GF-D8 (cell line): ENCODE measurements around the gene MACF1.

Experiments used
- DNase-seq: peaks from one replicate; lab custom pipeline; 2025; lab: John Stamatoyannopoulos, UW

Gene MACF1

DNA sequence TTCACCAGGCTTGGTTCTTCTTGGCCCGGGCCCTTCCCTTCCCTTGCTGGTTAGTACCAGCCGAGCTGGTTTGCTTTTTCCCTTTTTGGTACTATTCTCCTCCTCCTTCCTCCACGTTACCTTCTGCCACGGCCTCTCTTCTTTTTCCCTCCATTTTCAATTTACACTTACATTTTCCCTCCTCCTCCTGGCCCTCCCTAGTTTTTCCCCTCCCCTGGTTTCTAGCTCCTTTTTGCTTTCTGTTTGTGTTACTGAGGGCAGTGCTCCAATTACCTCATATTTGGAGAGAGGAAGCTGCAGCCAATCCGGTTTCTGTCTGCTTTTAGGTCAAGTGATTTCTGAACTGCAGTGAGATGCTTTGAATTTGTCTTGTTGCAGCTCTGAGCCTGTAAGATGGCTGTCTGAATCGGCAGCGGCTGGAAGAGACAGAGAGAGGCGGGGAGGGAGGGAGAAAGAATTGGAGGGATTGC is 63.7 kb downstream of the MACF1 start:
- DNase-seq: no peak

DNA sequence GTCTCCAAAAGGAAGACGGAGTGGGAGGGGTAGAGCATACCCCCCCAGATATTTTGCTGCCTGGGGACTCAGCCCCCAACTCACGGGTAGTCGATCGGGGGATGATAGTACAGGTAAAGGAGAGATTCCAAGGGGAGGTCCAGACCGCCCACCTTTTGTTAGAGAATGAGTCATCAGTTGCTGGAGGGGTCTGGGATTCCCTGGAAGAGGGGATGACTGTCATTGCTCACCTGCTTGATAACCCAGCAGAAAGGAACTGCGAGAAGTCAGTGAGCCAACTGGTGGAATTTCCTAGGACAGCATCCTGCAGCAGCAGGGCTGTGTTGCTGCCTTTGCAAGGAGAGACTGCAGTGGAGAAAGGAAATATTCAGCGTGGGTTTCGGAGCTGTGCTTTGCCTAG is 64.4 kb downstream of the MACF1 start:
- DNase-seq: no peak

DNA sequence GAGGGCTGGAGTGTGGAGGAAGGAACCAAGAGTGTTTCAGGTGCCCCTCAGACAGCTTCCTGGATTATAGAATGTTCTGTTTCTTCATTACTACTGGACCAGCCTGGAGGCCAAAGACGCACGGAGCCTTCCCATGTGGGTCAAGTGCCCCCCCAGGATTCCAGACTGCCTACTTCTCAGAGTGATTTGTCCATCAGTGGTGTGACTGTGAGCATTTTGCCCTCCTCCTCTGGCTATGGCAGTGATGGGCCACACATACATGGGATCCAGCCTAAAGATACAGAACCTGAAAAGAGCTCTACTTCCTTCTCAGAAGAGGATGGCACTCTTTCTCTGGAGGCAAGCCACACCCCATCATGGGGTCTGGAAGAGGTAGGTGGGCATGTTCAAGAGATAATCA is 64.9 kb downstream of the MACF1 start:
- DNase-seq: no peak

DNA sequence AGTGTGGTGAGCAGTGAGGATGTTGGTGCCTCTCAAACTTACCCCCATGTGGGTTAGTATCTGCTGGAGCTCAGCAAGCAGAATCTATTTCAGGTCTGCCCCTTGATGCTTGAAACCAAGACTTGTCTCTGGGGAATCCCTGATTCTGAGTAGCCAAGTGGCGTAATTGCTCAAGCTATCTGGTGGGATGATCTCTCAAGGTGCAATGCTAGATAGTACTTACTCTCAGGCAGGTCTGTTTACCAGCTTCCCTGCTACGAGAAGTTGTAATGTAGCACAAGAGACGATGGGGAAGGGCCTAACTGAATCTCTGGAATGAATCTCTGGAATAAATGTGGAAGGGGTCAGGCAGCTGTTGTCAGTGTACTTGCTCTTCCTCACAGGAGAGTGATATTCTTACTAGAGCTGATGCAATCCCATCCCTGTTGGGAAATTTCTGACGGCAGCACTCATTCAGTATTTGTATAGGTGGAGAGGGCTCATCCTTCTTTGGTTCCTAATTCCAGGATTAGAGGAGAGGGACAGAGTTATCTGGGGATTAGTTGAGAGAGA is 65.4 kb downstream of the MACF1 start:
- DNase-seq: peak; percentile 23

DNA sequence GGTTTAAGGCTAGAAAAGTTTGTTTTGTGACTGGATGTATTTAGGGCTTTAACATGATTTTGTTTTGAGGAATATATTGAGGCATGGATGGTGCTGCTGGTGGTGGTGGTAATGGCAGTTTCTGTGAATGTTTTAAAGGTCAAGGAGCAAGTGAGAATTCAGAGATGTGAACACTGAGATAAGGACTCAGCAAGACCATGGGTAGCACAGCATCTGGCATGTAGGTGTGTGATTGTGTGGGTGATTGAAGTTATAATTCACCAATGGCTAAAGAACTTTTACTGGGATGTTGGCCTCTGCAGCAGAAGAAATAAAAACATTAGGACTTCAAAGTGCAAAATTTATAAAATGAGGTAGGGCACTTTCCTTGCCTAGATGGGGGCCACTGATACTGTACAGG is 65.9 kb downstream of the MACF1 start:
- DNase-seq: no peak

DNA sequence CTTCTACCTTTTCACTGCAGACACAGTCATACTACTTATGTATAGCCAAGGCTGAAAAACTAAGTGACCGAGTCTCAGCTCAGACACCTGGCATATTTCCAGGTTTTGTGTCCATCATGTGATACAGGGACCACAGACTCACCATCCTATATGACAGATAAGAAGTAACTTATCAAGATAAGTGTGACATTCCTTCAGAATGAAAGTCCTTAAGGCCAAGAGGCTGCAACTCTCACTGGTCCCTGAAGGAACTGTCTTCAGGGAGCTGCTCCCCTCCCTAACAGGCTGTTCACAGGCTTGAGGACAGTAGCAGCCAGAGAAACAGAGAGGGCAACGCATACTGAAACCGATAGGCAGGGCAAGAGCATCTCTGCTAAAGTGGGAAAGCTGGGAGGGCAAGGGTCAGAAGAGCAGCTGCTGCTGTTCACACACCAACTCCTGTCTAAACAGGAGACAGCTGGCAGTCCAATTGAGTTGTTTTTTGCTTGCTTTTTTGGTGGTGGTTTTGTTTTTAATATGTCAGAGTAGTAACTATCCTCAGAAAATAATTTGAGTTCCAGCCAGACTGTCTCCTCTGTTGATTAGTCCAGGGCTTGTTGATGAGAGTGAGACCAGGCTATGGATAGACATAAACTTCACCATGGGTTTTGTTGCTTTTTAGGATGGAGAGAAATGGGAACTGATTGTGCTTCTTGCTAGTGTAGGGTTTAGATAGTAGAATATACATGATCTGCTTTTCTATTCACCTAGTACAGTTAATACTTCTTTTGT is 67.7 kb downstream of the MACF1 start:
- no peak for DNase-seq

DNA sequence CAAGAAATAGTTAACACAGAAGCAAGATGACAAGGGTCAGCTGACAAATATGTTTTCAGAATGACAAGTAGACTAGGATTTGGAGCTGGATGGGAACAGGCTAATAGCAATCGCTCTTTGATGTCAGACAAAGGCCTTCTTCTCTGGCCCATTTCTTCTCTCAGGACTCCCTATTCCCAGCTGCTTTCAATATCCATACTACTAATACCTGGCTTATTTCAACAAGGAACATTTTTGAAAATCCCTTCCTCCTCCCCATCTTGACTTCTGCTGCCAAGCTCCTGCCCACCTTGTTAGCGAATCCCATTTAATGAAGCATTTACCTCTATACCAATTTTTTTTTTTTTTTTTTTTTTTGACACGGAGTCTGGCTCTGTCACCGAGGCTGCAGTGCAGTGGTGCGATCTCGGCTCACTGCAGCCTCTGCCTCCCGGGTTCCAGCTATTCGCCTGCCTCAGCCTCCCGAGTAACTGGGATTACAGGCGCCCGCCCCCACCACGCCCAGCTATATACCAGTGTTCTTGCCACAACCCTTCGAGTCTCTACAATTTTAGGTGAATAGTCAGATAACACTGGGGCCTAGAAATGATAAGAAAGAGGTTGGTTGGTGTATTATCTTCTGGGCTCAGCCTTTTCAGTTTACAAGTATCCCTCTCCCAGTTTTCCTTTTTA is 68.4 kb downstream of the MACF1 start:
- DNase-seq: no peak

DNA sequence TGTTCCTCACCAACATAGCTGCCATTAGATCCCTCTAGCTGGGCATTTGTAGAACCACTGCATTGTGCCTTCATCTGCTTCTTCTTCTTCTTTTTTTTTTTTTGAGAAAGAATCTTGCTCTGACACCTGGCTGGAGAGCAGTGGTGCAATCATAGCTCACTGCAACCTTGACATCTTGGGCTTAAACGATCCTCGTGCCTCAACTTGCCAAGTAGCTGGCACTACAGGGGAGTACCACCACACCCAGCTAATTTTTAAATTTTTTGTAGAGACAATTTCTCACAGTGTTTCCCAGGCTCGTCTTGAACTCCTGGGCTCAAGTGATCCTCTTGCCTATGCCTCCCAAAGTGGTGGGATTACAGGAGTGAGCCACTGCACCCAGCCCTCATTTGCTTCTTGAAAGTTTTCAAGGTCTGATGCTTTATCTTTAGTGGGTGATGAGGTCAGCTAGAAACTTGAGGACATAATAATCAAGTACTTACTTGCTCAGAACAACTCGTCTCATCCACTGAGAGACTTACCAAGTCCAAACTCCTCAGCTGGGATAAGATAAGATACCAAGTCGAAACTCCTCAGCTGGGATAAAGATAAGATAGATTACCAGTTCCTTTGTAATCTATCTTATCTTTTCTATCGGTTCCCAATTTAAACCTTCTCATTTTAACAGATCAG is 71.5 kb downstream of the MACF1 start:
- DNase-seq: no peak

DNA sequence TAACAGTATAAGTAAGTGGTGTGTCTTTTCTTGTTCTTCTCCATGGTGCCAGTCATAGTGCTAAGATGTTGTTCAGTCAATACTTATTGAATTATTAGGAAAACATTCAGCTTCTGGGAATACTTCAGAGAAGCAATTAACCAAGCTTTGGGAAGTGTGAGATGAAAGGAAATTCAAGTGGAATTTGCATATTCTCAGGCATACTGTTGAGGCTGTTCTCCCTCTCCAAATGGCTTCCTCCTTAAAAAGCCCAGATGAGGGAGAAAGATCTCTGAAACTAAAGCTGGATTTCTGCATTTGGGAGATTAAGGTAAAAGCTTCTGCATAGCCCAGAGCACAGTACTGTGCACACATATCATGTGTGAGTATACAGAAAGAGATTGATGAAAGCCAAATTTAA is 73.4 kb downstream of the MACF1 start:
- no peak for DNase-seq

DNA sequence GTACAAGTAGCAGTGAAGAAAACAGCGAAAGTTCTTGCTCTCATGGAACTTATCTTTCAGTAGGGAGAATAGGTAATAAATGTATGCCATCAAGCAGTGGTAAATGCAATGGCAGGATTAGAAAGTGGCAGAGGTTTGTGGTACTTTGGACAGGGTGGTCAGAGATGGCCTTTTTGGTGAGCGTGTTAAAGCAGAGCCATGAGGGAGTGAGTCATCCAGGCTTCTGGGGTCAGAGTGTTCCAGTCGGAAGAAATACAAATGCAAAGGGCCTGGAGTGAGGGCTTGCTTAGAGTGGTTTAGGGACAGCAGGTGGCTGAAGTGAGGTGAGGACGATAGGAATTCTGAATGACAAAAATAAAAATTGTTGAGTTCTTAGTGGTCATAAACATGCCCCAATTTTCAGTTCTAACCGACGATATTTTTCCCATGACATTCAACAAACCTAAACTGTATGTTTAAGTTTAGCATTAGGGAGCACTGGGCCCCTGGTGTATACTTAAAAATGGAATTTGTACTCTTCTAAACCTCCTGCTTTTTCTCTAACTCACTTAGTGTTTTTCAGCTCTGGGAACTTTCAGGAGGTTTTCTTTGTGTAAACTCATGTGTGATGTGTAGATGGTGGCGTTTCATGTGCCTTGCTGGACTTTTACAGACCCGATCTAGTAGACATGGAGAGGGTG is 78.2 kb downstream of the MACF1 start:
- DNase-seq: no peak

DNA sequence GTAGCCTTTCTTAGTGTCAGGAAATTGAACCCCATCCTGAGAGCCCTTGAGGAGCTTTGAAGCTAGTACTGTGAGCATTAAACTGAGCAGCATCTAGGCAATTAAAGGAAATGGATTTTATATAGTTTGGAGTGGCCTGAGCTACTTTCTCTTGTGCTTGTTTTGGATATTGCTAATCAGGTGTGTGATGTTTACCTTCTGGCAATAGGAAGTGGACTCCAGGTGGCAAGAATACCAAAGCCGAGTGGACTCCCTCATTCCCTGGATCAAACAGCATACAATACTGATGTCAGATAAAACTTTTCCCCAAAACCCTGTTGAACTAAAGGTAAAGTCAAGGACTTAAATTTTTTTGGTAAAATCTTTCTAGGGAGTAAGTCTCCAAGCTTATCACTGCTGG is 79.4 kb downstream of the MACF1 start:
- no peak for DNase-seq

DNA sequence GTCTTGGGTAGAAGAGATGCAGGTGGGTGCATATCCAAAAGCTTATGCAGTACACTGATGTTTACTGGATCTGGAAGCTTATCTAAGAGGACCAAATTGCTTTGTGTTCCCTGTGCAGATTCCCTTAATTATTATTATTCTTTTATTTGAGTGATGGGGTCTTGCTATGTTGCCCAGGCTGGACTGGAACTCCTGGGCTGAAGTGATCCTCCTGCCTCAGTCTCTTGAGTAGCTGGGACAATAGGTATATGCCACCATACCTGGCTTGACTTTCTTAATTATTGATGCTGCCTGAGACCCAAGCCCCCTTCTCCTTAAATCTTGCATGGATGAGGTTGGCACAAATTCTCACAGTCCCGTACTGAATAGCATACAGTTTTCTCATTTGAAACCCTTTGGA is 83.0 kb downstream of the MACF1 start:
- DNase-seq: no peak

DNA sequence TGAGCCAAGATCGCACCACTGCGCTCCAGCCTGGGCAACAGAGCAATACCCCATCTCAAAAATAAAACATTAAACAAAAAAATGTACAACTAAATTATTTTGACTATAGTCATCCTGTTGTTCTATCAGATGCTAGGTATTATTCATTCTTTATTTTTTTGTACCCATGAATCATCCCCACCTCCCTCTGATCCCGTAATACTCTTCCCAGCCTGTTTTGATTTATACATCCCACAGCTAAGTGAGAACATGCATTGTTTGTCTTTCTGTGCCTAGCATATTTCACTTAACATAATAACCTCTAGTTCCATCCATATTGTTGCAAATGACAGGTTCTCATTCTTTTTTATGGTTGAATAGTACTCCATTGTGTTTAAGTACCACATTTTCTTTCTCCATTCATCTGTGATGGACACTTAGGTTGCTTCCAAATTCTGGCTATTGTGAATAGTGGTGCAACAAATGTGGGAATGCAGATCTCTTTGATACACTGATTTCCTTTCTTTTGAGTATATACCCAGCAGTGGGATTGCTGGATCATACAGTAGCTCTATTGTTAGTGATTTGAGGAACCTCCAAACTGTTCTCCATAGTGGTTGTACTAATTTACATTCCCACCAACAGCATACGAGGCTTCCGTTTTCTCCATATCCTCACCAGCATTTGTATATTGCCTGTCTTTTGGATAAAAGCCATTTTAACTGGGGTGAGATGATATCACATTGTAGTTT is 84.4 kb downstream of the MACF1 start:
- no peak for DNase-seq

DNA sequence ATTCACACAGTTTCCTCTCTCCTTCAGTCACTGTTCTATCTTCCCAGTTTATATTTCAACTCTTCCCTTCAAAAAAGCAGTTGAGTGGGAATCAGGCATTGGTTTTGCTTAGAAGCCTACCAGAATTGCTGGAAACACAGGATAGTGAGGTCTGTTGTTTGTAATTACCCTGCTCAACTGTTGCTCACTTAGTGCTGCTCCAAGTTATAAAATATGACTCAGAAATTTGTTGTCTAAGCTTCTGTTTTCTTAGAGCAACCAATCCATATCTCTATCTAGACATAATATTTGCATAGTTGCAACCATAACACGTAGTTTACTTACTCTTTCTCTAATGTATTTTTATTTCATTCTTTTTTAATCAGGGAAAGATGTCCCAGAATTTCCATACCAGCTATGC is 87.9 kb downstream of the MACF1 start:
- no peak for DNase-seq

DNA sequence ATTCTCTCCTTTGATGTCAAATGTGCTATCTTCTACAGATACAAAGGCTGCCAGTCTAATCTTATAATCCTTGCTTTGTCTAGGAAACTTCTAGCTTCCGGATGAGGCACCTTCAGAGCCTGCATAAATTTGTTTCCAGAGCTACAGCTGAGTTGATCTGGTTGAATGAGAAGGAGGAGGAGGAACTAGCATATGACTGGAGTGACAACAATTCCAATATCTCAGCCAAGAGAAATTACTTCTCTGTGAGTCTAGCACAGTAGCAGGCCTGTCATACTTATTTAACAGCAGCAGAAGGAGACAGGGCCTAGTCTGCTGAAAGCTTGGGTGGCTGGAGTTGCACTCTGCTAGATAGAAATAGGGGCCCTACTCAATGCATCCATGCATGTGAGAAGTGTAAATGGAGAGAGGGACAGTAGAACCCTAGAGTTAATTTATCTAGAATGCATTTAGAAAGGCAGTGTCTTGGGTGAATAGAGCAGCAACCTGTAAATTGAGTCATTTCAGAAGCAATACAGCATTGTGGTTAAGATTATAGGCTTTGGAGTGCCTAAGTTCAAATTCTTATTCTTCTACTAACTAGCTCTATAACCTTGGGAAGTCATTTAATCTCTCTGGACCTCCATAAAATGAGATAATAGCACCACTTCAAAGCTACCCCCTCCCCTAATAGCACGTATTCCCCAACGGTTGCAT is 89.0 kb downstream of the MACF1 start:
- DNase-seq: no peak

DNA sequence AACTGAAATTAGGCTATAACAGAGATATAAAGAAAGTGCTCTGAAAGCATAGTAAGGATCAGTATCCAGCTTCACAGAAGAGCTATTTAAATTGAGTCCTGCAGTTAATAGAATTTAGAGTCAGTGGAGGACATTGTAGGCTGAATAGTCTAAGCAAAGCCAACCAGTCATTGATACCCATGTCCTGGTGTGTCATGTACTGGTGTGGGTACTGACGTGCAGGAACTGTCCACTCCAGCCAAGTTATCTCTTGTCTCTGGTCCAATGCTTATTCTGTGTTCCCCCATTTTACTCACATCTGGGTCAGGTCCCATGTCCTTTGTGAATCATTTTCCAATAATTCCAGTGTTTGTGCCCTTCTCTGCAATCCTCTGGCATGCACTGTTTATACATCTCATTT is 90.0 kb downstream of the MACF1 start:
- DNase-seq: no peak

DNA sequence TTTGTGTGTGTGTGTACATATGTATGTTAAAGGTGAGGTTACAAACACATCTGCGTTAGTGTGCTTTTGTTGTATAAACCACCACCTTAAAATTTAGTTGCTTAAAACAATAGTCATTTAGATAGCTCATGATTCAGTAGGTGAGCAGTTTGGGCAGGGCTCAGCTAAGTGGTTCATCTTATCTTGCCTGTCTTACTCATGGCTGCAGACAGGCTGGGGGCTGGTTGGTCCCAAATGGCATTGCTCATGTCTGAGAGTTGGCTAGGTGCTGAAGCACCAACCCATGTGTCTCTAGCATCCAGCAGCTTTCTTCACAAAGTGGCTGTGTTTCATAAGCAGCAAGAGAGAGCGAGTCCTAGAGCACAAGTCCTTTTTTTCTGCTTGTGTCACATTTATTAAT is 91.4 kb downstream of the MACF1 start:
- no peak for DNase-seq

DNA sequence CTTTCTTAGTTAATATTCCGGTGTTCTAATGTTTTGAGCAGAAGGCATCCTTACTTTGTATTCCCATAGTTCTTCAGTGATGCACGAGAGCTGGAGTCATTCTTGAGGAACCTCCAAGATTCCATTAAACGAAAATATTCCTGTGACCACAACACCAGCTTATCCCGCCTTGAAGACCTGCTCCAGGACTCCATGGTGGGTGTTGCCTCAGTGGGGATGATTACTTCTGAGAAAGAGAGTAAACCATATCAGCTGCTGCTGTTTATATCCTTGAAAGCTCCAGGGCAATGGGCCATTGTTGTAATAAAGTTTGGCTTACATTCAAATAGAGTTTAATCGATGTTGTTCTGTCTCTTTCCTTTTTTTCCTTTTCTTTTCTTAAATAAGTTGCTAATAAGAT is 93.1 kb downstream of the MACF1 start:
- DNase-seq: no peak

DNA sequence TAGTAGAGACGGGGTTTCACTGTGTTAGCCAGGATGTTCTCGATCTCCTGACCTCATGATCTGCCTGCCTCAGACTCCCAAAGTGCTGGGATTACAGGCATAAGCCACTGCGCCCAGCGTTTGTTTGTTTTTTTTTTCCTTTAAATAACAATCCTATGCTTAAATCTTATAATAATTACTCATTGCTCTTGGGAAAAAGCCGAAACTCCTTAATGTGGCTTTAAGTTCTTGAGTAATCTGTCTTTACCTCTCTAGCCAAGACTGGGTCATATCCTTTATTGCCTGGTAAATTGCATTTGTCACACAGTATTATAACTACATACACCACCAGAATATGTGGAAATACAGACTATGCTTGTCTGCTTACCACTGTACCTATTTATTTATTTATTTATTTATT is 97.1 kb downstream of the MACF1 start:
- no peak for DNase-seq

DNA sequence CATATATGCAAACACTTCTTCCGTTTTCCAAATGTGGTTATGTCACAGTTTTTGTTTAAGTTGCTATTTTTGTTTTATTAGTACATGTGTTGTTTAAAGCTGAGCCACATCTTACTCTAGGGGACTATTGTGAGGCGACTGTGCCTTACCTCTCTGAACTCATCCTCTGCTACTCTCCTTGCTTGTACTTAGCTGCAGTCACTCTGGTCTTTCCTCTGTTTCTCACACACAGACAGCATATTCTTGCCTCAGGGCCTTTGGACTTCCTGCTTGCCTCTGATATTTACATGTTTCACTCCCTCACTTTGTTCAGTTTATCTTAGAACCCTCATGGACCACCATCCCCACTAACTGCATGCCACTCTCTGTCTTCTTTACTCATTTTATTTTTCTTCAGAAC is 101.1 kb downstream of the MACF1 start:
- DNase-seq: no peak

DNA sequence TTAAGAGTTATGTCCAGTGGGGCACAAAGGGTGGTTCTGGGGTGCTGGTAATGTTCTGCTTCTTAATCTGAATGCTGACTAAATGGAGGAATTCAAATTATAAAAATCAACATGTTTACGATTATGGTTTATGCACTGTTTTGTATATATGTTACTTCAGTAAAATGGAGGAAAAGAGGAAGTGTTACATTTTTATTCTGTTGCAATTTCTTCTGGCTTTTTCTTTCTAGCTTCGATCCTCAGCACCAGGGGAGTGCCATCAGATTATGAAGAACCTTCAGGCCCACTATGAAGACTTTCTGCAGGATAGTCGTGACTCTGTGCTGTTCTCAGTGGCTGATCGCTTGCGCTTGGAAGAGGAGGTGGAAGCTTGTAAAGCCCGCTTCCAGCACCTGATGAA is 105.5 kb downstream of the MACF1 start:
- no peak for DNase-seq
